ENCODE measurements around the gene IRF9.

The IRF9 gene

DNA sequence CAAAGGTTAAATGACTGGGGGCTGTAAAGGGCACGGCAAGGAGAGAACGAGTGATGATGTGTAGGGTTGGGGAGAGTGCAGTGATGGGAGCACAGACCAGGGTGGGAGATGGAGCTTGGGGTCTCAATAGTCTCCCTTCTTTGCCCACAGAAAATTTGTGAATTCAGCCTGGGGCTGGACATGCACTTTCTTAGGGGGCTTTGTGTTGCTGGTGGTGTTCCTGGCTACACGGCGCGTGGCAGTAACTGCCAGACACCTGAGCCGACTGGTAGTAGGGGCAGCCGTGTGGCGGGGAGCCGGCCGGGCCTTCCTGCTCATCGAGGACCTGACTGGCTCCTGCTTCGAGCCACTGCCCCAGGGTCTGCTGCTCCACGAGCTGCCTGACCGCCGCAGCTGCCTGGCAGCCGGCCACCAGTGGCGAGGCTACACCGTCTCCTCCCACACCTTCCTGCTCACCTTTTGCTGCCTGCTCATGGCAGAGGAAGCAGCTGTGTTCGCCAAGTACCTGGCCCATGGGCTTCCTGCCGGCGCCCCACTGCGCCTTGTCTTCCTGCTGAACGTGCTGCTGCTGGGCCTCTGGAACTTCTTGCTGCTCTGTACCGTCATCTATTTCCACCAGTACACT, 28.9 kb upstream of the IRF9 start:
- no peak for DNase-seq

DNA sequence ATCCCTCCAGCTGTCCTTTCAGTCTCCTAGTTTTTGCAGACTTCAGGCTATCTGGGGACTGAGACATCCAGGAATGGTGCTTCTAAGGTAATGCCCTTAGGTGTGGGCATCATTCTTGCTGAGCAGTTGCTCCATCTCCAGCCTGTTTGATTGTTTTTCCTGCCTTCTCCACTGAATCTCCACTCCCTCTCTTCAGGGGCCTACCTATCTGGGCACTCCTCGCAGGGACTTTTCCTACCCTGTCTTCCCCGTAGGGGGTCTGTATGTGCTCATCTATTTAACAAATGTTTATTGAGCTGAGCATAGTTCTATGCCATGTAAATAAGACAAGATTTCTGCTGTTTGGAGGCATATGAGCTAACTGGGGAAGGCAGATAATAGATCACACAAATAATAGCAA, 28.1 kb upstream of the IRF9 start:
- no peak for DNase-seq

DNA sequence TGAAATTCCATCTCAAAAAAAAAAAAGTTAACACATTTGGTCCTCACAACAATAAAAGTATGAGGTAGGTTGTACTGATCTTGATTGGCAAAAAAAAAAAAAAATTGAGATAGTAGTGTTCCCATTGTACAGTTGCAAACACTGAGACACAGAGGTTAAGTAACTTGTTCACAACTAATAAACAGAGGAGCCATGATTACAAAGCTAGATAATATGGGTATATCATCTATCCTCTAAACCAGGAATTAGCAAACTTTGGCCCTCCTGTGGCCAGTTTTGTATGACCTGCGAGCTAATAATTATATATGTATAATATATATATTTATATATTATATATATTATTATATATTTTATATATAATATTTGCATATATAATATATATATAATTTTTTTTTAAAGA, 27.3 kb upstream of the IRF9 start:
- DNase-seq: no peak

DNA sequence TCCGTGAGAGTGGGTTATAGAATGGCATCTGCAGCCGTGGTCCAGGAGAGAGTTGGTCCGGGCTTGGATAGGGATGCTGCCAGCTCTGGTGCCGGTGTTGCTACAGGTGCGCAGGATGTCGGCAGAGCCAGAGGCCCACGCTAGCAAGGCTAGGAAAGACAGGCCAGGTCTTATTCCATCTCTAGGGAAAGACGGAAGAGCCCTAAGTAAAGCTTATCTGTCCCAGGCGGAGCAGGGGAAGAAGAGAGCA, 25.6 kb upstream of the IRF9 start:
- no peak for DNase-seq

DNA sequence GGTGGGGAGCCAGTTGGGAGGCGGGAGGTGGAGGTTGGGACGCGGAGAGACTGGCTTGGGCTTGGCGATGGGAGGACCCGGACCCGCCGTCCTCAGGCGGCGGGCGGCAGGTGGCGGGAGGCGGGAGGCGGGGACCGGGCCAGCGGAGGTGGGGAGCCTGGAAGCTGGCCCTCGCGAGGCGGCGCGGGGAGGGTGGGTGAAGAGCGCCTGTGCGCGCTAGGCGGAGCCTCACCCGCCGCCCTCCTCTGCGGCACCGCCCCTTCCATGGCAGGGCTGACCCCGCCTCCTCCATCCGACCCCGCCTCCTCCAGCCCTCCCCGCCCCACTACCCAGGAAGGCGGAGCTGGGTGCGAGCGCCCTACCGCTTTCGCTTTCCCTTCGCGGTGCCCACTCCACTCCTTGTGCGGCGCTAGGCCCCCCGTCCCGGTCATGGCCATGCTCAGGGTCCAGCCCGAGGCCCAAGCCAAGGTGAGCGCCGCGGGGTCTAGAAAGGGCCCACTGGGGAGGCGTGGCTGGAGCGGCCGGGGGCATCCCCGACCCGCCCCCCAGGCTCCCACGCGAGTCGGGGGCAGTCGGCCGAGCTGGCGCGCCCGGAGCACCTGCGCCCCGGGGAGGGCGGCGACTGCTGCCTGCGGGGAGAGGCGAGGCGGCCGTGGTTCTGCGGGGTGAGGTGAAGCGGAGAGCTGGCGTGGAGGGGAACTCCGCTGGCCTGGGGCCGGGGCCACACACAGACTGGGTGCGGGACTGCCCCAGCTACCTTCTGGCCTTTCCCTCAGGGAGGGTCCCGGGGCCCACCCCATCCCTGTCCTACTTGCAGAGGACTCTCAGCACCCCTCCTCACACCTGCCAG, 25.0 kb upstream of the IRF9 start, which contains the start of gene PSME1:
PSME1 (plus strand) TSS at position 361 of the 850 bp plus-strand sequence; CDS start at position 430, 69 bp downstream.
- DNase-seq: peak; percentile 95

DNA sequence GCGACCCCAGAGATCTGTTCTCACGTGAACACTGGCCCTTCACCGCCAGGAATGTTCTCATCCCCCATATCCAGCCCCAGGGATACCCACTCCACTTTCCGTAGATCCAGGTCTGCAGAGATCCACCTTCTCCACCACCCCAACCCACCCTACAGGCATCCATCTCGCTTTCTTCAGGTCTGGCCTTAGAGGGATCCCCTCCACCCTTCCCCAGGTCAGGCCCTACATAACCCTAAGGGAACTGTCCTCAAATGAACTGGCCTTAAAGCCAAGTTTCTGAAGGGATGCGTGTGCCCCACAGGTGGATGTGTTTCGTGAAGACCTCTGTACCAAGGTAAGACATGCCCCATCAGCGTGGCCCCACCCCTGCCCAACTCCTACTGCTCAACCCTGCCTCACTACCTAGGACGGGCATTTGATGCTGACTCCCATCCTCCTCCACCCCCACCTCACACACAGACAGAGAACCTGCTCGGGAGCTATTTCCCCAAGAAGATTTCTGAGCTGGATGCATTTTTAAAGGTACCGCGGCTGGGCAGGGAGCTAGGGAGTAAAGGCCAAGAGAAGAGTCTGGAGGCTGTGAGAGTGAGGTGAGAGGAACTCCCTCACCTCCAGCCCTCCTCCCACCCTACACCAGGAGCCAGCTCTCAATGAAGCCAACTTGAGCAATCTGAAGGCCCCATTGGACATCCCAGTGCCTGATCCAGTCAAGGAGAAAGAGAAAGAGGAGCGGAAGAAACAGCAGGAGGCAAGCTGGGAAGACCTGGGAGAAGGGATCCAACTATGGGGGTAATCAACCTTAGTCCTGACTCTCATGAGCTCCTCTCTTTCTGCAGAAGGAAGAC, 24.2 kb upstream of the IRF9 start:
- DNase-seq: no peak

DNA sequence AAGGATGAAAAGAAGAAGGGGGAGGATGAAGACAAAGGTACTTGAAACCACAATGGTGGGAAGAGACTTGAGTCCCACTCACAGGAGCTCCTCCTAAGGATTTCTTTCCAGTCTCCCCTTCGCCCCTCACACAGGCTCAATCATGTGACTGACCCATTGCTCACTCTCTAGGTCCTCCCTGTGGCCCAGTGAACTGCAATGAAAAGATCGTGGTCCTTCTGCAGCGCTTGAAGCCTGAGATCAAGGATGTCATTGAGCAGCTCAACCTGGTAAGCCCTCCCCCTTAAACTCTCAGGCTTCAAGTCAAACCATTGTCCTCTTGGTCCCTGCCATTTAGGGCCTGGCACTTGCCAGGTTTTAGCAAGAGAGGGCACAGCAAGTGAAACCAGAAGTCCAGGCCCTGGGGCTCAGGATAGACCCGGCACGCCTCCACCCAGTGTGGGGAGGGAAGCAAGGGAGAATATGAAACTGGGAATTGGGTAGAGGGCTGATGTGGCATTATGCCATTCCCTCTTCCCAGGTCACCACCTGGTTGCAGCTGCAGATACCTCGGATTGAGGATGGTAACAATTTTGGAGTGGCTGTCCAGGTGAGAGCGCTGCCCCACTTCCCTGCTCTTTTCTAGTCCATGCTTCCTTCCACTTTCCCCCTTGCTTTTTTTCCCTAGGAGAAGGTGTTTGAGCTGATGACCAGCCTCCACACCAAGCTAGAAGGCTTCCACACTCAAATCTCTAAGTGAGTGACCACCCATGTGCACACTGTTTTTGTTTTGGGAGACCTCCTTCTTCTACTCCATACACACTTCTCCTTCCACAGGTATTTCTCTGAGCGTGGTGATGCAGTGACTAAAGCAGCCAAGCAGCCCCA, 23.3 kb upstream of the IRF9 start:
- no peak for DNase-seq

DNA sequence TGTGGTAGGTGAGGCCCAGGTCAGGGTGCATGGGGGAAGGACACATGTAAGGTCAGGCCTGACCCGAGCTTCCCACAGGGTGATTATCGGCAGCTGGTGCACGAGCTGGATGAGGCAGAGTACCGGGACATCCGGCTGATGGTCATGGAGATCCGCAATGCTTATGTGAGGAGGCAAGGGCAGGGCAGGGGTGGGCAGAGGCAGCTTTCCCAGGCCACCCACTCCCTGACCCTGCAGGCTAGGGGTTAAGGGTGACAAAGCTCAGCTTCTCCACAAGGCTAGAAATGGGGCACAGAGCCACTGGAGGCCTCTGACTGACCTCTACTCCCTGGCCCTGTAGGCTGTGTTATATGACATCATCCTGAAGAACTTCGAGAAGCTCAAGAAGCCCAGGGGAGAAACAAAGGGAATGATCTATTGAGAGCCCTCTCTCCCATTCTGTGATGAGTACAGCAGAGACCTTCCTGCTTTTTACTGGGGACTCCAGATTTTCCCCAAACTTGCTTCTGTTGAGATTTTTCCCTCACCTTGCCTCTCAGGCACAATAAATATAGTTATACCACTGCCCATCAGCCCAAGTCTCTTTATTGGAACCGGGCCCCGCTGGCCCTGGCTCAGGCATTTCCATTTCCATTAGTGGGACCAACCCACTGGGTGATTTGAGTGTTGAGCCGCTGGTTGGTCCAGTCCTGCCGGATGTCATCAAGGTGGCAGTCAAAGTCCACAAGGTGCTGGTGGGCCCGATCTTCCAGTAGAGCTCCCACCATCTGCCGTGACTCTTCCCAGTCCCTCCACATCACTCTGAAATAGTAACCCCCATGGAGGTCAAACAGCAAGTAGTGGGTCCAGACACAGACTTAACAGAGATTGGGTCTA, 22.4 kb upstream of the IRF9 start:
- no peak for DNase-seq

DNA sequence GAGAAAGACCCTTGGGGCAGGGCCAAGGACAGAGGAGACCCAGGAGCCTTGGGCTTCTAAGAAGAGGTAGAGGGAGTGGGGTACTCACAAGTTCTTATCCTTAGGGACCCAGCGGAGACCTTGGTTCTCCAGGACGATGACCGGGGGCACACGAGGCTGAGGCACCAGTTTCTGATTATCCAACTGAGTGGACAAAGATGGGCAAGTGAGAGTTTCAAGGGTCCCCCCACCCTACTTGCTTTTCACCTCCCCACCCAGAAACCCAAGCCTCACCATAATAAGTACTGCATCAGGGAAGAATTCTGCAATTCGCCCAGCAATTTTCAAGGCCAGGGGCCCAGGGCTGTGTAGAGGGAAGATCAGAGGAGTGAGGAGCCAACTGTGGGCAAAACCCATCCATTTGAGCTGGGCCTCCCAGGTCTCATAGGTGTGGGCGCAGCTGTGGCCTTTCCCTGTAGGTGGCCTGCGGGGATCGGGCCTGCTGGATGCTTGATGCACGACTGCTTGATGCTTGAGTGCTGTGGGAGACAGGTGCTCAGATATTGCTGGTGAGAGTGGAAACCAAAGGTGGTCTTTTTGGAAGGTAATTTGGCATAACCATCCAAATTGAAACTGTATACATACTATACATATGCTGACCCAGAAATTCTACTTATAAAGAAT, 21.7 kb upstream of the IRF9 start:
- no peak for DNase-seq

DNA sequence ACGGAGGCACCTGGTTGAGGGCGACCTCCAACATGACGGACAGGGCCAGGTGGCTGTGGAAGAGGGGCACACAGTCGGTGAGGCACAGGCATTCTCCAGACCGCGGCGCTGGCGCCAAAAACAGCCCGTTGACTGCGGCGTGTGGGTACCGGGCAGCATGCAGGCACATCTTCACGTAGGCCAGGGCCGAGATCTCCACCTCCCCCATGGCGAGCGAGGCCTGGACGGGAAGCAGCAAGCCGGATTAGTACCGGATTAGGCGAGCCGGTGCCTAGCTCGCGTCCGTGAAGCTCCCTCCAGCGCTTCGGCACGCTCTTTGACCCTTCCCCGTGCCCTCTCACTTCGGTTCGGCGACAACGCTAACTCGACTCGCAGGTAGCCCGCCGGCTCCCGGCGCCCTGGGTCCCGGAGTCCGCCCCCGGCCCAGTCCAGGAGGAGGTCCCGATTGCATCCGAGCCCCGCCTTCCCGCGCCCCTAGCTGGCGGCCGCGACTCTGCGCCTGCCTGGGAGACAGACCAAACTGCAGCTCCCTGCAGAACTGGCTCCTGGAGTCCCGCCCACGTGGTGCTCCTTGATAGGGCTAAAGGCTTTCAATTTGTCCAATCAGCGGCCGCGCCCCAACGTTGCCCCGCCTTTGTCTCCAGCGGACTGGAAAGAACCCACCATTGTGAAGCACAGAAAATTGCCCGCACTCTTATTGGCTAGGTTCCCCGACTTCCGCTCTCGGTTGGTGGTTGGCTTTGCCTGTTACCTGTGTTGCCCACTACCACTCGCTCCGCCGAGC, 19.8 kb upstream of the IRF9 start, which contains the start of gene EMC9:
EMC9 (minus strand) TSS at position 495 of the 784 bp plus-strand sequence; CDS start at position 208, 287 bp downstream.
- DNase-seq: peak; percentile 99

DNA sequence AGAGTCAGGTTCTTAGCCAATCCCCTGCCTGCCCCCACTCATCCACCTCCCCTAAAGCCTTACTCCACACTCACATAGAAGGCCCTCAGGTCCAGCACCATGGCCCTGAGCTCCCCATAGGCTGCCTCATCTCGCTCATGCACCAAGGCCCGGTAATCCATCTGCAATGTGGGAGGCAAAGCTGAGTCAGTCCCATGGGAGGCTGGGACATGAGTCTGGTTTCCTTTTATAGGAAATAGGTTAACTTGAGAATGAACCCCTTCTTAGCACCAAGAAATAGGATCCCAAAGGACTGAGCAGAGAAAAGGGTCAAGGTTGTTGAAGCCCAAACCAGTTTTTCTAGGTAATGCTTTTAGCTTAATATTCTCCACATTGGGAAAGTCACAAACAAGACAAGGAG, 17.6 kb upstream of the IRF9 start:
- DNase-seq: no peak

DNA sequence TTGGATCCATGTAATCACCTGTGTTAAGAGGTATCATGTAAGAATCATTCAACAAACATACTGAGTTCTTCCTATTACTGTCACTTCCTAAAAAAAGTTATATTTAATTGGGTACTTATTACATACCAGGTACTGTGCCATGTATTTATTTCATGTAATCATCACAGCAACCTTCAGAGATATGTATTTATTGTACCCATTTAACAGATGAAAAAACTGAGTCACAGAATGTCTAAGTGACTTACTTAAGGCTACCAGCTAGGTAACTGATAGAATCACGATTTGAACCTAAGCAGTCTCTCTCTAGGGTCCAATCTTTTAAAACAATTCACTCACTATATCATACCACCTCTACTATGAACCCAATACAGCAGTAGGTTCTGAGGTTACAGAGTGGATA, 16.6 kb upstream of the IRF9 start:
- no peak for DNase-seq

DNA sequence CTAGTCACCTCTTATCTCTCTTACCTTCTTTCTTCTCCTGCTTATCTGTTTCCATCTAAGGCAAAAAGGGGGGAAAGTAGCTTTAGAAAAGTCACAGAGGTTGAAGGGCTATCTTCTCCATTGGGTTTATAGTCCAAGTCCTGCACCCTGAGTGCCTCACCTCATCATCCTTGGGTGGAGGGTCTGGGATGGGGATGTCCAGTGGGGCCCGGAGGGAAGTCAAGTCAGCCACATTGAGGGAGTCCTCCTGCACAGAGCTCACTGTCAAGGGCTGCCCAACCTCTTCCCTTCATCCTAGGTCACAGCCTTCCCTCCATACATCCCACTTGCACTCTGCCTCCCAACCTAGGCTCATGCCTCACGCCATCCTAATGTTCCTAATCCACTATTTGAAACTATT, 15.8 kb upstream of the IRF9 start:
- DNase-seq: no peak

DNA sequence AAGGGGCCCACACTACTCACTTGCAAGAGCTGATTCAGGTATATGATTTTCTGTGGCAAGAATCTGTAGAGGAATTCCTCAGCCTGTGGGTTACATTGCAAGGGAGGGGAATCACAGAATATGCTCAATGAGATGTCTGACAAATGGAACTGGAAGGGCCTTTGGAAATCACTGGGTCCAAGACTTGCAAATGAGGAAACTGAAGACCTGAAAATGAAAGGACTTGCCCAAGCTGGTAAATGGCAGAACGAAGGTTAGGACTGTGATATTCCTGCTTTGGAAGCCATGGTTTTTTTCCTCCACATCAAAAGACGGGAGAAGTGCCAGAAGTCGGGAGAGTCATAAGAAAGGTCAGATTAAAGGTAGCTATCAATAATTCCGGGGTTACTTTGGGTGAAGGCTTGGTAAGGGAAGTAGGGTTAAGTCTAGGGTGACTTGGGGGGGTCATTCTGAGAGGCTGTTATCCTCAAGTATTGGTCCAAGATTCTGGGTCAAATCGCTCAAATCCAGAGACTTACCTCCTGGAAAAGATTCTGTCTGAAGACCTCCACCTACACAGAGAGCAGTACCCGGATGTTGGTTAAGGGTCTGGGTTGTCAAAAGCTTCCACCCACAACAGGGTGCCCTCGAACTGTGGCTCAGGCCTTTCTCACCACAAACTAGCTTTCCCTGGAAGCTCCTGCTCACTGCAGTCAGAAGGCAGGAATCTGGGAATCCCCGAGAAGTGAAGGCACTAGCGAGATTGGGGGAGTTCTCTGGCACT, 15.2 kb upstream of the IRF9 start:
- DNase-seq: no peak

DNA sequence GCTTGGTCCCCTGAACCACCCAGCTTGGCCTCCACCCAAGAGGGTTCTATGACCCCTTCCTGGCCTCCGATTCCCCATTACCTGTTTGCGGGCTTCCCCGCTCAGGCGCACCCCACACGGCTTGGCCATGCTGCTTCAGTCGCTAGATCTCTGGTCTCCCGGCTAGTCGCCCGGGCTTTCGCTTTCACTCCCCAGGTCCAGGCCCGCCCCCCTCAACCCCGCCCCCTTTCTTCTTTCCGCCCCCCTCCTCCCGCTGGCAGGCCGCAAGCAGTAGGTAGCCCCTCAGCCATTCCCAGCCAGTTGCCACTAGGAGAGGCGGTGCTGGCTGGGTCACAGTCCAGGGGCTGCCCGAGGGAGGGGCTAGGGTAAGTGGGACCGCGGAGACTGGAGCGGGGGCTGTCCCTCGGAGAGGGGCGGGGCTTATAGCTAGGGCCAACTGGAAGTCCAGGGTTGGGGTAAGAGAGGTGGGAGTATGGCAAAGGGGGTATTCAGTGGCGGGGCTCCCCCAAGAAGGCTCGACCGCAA, 14.6 kb upstream of the IRF9 start, which contains the start of gene PSME2:
PSME2 (minus strand) TSS at position 158 of the 525 bp plus-strand sequence; CDS start at position 129, 29 bp downstream.
- peak; percentile 94 for DNase-seq

DNA sequence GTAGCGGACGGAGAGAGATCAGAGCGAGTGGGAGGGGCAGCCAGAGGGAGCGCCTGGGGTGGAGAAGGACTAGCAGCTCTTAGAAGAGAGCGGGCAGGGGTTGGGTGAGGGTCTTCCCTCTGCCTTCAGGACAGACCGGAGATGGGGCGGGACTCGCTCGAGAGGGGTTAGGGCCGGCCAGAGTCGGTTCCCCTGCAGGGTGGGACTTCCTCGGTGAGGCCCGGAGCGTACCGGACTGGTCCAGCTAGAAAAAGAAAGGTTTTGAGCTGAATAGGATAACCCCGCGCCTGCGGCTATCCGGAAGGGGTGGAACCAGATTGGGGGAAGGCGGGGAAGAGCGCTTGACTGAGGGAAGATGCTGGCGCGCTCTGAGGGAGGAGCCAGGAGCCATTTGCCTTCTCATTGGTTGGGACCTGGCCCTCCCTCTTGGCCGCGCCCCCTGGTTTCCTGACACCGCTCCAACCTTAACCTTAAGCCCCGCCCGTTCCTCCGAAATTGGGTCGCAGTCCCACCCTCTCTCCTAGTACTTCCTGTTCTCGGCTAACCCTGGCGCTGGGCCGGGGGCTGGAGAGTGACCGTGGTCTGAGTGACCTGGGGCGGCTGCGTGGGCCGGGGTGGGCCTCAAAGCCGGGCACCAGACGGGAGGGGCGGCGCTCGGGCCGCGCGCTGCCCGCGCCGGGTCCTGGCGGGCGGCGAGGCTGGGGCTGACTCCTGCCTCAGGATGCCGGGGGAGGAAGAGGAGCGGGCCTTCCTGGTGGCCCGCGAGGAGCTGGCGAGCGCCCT, 13.9 kb upstream of the IRF9 start, which contains the start of gene RNF31:
RNF31 (plus strand) TSS at position 521 of the 783 bp plus-strand sequence; CDS start at position 722, 201 bp downstream.
- peak; percentile 97 for DNase-seq

DNA sequence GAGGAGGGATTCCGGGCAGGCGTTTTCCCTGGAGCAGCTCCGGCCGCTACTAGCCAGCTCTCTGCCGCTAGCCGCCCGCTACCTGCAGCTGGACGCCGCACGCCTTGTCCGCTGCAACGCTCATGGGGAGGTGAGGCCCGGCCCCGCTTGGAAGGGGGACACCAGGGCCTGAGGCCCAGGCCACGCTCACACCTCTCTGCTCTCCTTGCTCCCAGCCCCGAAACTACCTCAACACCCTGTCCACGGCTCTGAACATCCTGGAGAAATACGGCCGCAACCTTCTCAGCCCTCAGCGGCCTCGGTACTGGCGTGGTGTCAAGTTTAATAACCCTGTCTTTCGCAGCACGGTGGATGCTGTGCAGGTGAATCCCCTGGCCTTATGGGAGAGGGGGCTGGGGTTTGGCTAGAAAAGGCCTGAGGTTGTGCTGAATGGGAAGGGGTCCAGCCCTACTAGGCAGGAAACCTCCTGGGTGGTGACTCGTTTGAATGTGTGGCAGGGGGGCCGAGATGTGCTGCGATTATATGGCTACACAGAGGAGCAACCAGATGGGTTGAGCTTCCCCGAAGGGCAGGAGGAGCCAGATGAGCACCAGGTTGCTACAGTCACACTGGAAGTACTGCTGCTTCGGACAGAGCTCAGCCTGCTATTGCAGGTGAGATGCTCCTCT, 13.2 kb upstream of the IRF9 start:
- DNase-seq: no peak
